Measurements from ENCODE around the gene TXNDC5.

The TXNDC5 gene

DNA sequence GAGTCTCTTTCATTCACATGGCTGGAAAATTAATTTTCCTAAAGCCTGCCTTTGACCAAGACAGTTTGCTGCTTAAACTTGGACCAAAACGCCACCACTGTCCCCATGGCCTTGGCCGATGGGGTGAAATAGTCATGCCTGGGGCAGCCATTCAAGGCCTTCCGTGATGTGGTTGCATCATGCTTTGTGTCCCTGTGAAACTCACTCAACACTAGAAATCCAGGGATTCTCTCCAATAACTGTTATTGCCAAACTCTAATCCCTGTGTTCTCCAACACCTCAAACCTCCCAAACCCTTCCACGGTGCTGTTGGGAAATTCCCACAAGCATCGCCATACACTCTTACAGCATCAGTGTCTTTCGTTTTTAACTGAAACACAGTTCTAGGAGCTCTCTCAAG lies 1.4 kb upstream of the TXNDC5 start:
- no peak overlapping the region for H3K4me3 ChIP-seq
- TF ChIP-seq EZH2 (IDR thresholded peaks at IDR 0.05) (no peak), FOXP2 (optimal IDR thresholded peaks at IDR 0.05; ENCODE audit: control extremely low read depth, extremely low read length, insufficient read depth) (no peak), POLR2AphosphoS5 (IDR thresholded peaks at IDR 0.05; ENCODE audit: borderline replicate concordance, low read depth, low read length) (no peak)
- H3K27ac ChIP-seq = no peak overlapping the region
- DNase-seq (ENCODE audit: low read depth, low spot score) = no peak
- H3K9ac ChIP-seq (ENCODE audit: insufficient read length) = no peak overlapping the region
- H3K36me3 ChIP-seq (ENCODE audit: insufficient read depth, low read length) = no peaks in the 10 kb centered on the region
- no peaks in the 10 kb centered on the region for H3K9me3 ChIP-seq (ENCODE audit: low read depth, low read length)

DNA sequence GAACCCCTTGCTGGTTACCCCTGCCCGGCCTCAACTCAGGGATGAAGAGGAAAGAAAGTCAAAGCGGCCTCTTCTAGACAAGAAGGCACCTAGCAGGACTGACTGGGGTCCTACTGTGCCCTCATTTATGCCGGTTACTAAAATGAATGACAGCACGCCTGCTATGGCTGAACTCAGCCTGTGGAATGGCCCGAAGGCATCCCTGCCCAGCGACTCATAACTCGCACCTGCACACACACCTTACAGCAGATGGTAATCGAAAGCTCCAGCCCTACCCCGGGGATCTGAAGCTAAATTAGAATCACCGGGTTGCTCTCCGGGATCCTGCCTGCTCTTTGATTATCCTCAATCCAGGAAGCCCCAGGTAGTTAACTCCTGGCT lies 747 bp upstream of the TXNDC5 start:
- Histone ChIP-seq H3K27ac (no peak overlapping the region), H3K9me3 (ENCODE audit: low read depth, low read length) (no peaks in the 10 kb centered on the region), H3K9ac (ENCODE audit: insufficient read length) (no peak overlapping the region), H3K4me3 (peak overlapping the region; percentile 88), H3K36me3 (ENCODE audit: insufficient read depth, low read length) (no peaks in the 10 kb centered on the region)
- TF ChIP-seq FOXP2 (optimal IDR thresholded peaks at IDR 0.05; ENCODE audit: control extremely low read depth, extremely low read length, insufficient read depth) (no peak), POLR2AphosphoS5 (IDR thresholded peaks at IDR 0.05; ENCODE audit: borderline replicate concordance, low read depth, low read length) (no peak), EZH2 (IDR thresholded peaks at IDR 0.05) (no peak)
- no peak for DNase-seq (ENCODE audit: low read depth, low spot score)

DNA sequence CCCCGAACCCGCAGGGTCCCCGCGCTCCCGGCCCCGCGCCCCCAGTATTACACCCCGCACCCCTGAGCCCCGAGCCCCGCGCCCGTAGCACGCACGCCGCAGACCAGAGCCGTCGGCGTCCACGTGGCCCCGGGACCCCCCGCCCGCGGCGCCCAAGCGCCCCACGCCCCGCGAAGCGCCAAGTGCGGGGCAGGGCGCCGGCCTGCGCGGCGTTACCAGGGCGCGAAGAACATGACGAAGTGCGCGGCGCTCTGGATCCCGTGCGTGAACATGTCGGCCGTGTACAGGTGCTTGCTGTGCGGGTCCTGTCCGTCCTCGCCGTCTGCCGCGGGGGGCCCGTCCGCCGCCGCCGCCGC lies 312 bp downstream of the TXNDC5 start:
- DNase-seq (ENCODE audit: low read depth, low spot score) = no peak
- peak overlapping the region; percentile 84 for H3K9ac ChIP-seq (ENCODE audit: insufficient read length)
- no peaks in the 10 kb centered on the region for H3K36me3 ChIP-seq (ENCODE audit: insufficient read depth, low read length)
- no peak for TF ChIP-seq POLR2AphosphoS5 (IDR thresholded peaks at IDR 0.05; ENCODE audit: borderline replicate concordance, low read depth, low read length)
- no peak for TF ChIP-seq EZH2 (IDR thresholded peaks at IDR 0.05)
- TF ChIP-seq FOXP2 (optimal IDR thresholded peaks at IDR 0.05; ENCODE audit: control extremely low read depth, extremely low read length, insufficient read depth) = no peak
- H3K27ac ChIP-seq = no peak overlapping the region
- peak overlapping the region; percentile 92 for H3K4me3 ChIP-seq
- H3K9me3 ChIP-seq (ENCODE audit: low read depth, low read length) = no peaks in the 10 kb centered on the region

DNA sequence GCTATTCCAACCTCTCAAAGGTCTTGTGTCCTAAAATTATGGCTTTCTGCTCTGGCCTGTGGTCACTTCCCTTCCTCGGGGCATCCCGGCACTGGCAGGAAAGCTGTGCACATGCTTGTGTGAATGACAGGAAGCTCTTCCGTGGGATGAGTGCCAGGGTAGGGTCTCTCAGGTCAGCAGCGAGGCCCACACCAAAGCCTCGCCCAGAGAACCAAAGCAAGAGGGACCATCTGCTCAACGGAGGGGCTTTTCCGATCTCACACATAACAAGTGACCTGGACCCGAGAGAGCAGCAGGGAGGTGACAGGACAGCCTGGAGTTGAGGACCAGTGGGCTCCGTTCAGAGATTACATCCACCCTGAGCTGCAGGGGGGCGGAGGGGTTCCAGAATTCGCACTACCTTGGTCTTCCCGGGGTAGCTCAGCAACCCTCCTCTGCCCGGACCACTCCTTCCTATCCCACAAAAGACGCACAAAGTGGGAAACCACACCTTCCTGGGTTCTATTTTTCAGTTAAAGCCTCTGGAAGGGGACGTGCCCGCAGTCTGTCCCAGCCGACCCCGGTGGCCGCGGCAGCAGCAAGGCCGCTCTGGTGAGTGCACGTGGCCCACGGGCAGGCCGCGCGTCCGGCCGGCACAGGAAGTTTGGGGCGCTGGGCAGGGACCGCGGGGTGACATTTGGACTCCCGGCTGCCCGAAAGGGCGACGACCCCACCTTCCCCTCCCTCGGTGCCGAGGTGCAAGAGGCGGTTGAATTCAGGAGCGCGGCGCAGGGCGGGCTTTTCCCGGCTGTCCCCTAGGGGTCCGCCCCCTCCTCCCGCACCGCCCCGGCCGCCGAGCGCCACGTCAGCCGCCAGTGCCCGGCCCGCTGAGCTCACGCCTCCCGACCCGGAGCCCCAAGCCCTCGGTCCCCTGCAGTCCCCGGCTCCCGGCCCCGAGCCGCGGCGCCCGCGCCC lies 988 bp downstream of the TXNDC5 start:
- peak overlapping the region; percentile 84 for H3K9ac ChIP-seq (ENCODE audit: insufficient read length)
- peaks cover 3% of the 10 kb centered on the region; the same call in 1 of the 2 replicates for H3K36me3 ChIP-seq (ENCODE audit: insufficient read depth, low read length)
- no peak overlapping the region for H3K27ac ChIP-seq
- no peak for DNase-seq (ENCODE audit: low read depth, low spot score)
- H3K9me3 ChIP-seq (ENCODE audit: low read depth, low read length) = no peaks in the 10 kb centered on the region
- peak overlapping the region; percentile 92 for H3K4me3 ChIP-seq
- TF ChIP-seq EZH2 (IDR thresholded peaks at IDR 0.05) (no peak), POLR2AphosphoS5 (IDR thresholded peaks at IDR 0.05; ENCODE audit: borderline replicate concordance, low read depth, low read length) (peak; percentile 32; the same call in 1 of the 2 replicates)

DNA sequence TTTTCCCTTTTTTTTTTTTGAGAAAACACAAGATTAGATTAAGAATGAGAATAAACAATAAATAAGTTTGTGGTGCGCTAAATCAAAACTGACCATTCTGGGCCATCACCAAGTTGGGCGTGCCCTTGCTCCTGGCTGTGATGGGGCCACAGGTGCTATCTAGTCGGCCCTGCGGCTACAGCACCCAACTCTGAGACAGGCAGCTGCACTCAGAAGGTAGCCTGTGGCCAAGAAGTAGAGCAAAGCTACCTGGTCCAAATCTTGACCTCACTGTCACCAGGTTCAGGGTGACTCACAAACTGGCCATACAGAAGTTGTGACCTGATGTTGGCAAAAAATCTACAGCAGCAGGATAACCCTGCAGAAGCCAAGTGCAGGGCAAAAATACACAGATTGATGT lies 3.4 kb downstream of the TXNDC5 start:
- no peak for DNase-seq (ENCODE audit: low read depth, low spot score)
- peaks cover 27% of the 10 kb centered on the region for H3K36me3 ChIP-seq (ENCODE audit: insufficient read depth, low read length)
- no peak overlapping the region for H3K4me3 ChIP-seq
- no peak for TF ChIP-seq EZH2 (IDR thresholded peaks at IDR 0.05)
- TF ChIP-seq FOXP2 (optimal IDR thresholded peaks at IDR 0.05; ENCODE audit: control extremely low read depth, extremely low read length, insufficient read depth) = no peak
- TF ChIP-seq POLR2AphosphoS5 (IDR thresholded peaks at IDR 0.05; ENCODE audit: borderline replicate concordance, low read depth, low read length) = no peak
- no peak overlapping the region for H3K27ac ChIP-seq
- no peak overlapping the region for H3K9ac ChIP-seq (ENCODE audit: insufficient read length)
- no peaks in the 10 kb centered on the region for H3K9me3 ChIP-seq (ENCODE audit: low read depth, low read length)

DNA sequence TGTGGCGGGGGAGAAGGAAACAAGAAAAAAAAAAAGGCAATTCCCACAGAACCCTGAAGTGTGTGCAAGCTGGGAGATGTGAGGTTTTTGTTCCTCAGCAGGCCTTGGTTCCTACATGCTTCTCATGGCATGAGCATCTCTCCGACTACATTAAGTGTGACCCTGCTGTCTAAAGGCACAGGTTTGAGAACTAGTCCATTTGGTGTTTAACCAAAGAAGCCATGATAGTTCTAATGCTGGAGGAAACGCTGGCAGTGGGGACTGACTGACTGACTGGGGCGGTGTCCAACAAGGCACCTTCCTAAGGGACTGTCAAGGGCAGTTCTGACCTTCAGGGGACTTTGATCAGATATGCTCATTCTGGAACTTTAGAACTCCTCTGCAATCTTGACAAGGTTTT lies 3.8 kb downstream of the TXNDC5 start:
- Histone ChIP-seq H3K9me3 (ENCODE audit: low read depth, low read length) (no peaks in the 10 kb centered on the region), H3K36me3 (ENCODE audit: insufficient read depth, low read length) (peaks cover 32% of the 10 kb centered on the region), H3K4me3 (no peak overlapping the region), H3K9ac (ENCODE audit: insufficient read length) (no peak overlapping the region), H3K27ac (no peak overlapping the region)
- no peak for TF ChIP-seq FOXP2 (optimal IDR thresholded peaks at IDR 0.05; ENCODE audit: control extremely low read depth, extremely low read length, insufficient read depth)
- TF ChIP-seq POLR2AphosphoS5 (IDR thresholded peaks at IDR 0.05; ENCODE audit: borderline replicate concordance, low read depth, low read length) = no peak
- TF ChIP-seq EZH2 (IDR thresholded peaks at IDR 0.05) = no peak
- DNase-seq (ENCODE audit: low read depth, low spot score) = no peak

DNA sequence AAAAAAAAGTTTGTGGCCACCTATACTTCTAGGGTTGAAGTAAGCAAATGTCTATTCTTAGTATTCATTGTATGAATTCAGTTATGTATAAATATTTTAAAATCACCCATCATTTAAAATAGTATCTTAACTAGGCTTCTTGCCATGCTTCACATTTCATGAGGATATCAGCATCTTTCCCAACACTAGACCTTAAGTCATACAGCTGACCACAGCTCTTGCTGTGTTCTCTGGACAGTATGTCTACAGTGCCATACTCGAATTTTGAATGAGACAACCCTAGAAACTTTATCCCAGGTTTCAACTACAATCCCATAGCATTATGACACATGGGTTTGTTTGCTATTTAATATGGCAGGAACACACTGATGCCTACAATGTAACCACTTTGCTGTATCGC lies 5.2 kb downstream of the TXNDC5 start:
- Histone ChIP-seq H3K4me3 (no peak overlapping the region), H3K9me3 (ENCODE audit: low read depth, low read length) (no peaks in the 10 kb centered on the region), H3K9ac (ENCODE audit: insufficient read length) (no peak overlapping the region), H3K27ac (no peak overlapping the region), H3K36me3 (ENCODE audit: insufficient read depth, low read length) (peaks cover 45% of the 10 kb centered on the region)
- DNase-seq (ENCODE audit: low read depth, low spot score) = no peak
- TF ChIP-seq FOXP2 (optimal IDR thresholded peaks at IDR 0.05; ENCODE audit: control extremely low read depth, extremely low read length, insufficient read depth) = no peak
- TF ChIP-seq EZH2 (IDR thresholded peaks at IDR 0.05) = no peak
- no peak for TF ChIP-seq POLR2AphosphoS5 (IDR thresholded peaks at IDR 0.05; ENCODE audit: borderline replicate concordance, low read depth, low read length)

DNA sequence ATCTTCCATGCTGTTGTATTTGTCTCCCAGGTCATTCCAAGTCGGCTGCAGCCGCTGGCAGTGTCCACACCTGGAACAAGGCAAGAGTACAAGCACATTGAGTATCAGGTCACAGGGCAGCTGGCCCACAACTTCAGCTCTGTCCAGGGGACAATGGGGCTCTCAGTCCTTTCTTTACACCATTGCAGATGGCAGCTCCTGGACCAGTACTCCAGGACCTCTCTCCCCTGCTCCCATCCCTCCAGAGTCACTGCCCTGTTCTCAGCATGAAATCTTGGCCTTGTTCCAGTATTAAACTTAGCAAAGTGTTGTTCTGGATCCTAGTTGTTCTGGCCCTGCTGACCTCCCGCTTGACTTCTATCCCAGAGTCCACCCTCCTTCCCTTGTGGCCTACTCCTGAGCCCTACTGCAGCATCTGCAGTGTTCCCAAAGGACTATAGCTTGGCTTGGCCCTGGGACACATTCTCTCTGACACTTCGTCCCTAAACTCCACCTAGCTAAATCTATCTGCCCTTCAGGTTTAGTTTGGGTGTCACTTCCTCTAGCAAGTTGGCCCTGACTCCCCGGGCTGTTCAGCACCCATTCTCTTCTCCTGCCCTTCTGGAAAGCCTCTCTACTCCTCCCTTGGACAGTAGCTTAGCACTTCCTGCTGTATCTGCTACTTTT lies 5.8 kb downstream of the TXNDC5 start:
- no peak for DNase-seq (ENCODE audit: low read depth, low spot score)
- H3K36me3 ChIP-seq (ENCODE audit: insufficient read depth, low read length) = peaks cover 51% of the 10 kb centered on the region
- TF ChIP-seq FOXP2 (optimal IDR thresholded peaks at IDR 0.05; ENCODE audit: control extremely low read depth, extremely low read length, insufficient read depth) (no peak), POLR2AphosphoS5 (IDR thresholded peaks at IDR 0.05; ENCODE audit: borderline replicate concordance, low read depth, low read length) (no peak), EZH2 (IDR thresholded peaks at IDR 0.05) (no peak)
- H3K27ac ChIP-seq = no peak overlapping the region
- H3K9ac ChIP-seq (ENCODE audit: insufficient read length) = no peak overlapping the region
- no peaks in the 10 kb centered on the region for H3K9me3 ChIP-seq (ENCODE audit: low read depth, low read length)
- H3K4me3 ChIP-seq = no peak overlapping the region

Data from SK-N-MC (cell line).